GM19035 (cell line): ENCODE results near the gene EXOC7.

Experiments used
- ATAC-seq: cut with Tn5 transposase; IDR thresholded peaks from one replicate; pipeline ENCODE4 v1.9.1; 2021; ENCODE audit not compliant: unreplicated experiment

EXOC7 gene

DNA sequence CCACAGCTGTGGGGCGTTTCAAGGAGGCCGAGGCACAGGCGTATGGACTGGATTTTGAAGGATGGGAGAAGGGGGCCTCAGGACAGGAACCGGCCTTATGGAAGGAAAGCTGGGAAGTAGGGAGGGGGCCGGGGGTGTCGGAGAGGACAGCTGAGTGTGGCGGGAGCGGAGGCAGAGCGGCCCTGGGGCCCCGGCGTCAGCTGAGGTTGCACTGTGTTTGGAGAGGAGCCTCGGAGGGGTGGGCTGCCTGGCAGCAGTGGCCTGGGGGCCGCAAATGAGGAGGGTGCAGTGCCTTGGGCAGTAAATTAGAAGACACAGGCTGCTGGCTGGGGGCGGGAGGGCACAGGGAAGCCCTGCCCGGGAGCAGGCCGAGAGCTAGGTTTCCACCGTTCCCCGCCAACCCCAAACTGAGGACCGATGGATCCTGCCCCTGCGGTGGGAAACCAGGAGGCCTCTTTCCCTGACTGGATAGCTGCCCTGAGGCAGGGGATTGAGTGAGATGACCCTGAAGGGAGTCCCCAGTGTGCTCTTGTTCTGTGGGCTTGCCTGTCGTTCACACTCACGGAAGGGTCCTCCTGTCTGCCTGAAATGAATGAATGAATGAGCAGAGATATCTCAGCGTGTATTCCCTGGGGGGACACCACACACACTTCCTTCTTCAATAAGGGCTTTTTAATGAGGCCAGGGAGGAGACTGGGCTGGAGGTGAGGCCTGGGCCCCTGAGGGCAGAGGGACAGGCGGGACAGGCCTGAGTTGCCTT is 19.0 kb upstream of the EXOC7 start:
- ATAC-seq = no peak

DNA sequence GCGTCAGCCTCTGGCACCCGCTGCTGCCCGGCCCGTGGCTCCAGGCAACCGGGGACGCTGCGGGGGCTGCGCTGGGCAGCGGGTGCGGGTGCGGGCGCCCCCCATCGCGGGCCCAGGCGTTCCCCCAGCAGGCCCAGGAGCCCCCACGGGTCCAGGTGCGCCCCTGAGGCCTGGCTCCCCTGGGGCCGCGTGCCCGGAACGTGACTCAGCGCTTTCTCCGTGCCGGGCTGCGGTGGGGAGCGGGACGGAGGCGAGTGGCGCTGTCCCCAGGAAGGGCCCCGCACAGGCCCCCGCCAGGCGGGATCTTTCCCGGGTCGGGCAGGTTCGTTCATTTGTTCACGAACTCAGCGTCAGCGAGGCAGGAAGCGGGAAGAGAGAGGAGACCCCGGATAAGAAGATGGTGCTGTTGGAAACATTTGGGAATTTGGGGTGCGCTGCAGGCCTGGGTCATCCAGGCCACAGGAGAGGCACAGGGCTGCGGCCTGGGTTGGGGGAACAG is 18.4 kb upstream of the EXOC7 start:
- no peak for ATAC-seq

DNA sequence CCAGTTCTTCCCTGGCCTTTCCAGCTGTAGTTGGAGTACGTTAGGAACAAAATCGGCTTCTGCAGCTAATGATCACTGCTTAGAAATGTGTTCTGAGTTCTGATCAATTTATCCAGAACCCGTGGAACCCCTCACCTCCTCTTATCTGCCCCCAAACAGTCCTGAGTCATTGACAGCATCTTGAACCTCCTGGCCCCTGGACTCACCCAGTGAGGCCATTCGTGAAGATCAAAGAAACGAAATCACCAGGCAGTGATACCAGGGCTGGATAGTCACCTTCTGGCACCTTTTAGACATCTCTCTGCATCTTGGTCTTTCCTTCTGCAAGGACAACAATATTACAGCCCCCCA is 17.0 kb upstream of the EXOC7 start:
- no peak for ATAC-seq

DNA sequence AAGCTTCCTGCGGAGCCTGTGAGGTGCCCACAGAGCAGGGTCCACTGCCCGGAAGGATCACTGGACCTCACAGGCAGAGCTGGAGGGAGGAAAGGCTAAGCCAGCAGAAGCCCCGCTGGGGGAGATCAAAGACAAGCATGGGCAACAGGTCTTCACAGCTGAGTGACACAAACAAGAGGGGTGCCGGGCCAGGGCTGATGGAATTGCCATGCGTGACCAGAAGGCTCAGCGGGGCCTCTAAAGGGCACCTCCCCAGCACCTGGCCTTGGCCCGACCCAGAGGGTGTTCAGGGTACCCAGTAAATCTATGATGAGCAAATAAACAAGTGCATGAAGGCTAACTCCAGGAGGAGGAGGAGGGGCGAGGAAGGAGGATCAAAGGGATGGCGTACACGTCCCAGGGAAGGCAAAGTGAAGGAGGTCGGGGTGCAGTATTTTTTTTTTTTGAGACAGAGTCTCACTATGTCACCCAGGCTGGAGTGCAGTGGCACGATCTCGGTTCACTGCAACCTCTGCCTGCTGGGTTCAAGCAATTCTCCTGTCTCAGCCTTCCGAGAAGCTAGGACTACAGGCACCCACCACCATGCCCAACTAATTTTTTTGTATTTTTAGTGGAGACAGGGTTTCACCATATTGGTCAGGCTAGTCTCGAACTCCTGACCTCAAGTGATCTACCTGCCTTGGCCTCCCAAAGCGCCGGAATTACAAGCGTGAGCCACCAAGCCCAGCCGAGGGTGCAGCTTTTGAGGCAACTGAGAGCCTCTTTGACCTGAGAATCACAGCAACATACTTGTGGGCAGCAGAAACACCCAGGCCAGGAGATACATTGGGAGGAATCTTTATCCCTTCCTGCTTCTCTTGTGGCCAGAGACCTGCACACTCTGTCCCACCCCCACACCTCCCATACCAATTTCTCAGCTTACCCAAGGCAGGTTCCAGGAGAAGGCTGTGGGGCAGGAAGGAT is 16.1 kb upstream of the EXOC7 start:
- no peak for ATAC-seq

DNA sequence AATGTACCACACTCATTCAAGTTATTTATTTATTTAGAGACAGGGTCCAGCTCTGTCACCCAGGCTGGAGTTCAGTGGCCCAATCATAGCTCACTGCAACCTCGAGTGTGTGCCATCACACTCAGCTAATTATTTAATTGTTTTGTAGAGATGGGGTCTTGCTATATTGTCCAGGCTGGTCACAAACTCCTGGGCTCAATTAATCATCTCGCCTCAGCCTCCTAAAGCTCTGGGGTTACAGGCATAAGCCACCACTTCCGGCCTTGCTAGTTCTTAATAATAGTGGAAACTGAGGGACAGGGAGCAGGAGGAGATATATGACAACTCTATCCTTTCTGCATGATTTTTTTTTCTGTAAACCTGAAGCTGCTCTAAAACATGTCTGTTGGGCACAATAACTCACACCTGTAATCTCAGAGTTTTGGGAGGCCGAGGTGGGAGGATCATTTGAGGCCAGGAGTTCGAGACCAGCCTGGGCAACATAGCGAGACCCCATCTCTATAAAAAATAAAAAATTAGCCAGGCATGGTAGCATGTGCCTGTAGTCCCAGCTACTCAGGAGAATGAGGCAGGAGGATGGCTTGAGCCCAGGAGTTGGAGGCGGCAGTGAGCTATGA is 11.7 kb upstream of the EXOC7 start:
- no peak for ATAC-seq

DNA sequence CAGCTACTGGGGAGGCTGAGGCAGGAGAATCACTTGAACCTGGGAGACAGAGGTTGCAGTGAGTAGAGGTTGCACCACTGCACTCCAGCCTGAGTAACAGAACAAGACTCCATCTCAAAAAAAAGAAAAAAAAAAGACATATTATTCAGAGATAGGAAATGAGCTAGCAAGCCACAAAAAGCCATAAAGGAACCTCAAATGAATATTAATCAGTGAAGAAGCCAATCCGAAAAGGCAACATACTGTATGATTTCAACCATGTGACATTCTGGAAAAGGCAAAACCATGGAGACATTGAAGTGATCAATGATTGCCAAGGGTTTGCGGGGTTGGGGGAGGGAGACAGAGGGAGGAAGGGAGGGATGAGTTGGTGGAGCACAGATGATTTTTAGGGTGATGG is 8.4 kb upstream of the EXOC7 start:
- ATAC-seq = no peak

DNA sequence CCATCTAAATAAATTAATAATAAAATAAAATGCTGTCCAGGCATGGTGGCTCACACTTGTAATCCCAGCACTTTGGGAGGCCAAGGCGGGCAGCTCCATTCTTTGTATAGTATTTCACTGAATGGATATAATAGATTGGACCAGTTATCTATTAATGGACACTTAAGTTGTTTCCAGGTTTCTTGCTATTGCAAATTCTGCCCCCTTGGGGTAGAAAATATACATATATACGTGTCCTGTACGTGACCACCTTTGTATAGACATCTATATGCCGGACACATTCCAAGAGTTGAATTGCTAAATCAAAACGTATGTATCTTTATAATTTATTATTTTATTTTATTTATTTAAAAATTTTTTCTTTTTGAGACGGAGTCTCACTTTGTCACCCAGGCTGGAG is 3.9 kb upstream of the EXOC7 start:
- ATAC-seq = no peak

DNA sequence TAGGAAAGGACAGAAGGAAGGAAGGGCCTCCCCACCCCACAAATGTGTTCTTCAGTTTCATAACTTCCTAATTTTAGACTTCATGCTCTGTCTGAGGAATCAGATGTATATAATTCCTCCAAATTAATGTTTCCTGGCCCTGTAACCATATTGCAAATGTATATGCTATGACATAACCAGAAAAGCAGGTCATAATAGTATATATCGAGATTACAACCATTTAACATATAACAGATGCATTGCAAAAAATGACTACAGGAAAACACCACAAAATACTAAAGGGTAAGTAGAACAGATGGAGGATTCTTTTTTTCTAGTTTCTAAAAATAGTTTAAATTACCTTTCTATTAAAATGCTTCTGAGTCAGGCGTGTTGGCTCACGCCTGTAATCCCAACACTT is 3.1 kb upstream of the EXOC7 start:
- ATAC-seq = no peak

DNA sequence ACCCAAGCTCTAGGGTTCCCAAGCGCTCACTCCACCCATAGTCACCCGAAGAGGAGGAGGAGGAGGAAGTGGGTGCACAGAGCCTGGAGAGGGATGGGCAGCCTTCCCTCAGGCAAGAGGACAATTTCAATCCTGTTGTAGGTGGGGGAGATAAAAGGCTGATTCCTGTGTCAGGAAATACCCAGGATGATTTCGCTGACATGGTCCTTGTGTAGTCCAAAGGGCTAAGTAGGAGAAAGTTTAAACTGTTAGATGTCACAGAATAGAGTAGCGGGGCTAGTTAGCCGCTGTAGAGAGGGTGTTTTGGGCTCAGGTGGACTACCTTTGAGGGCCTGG is 1.3 kb upstream of the EXOC7 start:
- no peak for ATAC-seq

DNA sequence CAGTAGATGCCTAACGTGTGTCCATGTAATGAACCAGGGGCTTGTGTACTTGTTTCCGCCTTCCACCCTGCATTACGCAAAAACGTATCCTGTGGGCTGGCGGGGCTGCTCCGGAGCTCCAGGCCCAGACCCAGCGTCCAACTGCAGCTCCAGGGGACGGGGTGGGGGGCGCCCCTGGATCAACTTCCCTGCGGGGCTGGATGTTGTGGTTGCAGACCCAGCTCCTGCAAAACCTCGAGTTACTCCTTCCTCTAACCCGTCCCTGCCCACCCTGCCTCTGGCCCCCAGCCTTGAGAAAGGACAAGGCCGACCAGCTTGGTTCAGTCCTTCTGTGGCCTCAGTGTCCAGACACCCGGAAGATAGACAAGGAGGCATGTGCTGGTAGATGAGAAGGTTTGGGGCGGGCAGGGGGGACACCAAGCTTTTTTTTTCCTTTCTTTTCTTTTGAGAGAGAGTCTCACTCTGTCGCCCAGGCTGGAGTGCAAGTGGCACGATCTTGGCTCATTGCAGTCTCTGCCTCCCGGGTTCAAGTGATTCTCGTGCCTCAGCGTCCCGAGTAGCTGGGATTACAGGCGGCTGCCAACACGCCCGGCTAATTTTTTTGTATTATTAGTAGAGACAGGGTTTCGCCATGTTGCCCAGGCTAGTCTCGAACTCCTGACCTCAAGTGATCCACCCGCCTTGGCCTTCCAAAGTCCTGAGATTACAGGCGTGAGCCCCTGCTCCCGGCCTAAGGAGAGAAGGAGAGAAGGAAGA is 731 bp upstream of the EXOC7 start:
- ATAC-seq = no peak

DNA sequence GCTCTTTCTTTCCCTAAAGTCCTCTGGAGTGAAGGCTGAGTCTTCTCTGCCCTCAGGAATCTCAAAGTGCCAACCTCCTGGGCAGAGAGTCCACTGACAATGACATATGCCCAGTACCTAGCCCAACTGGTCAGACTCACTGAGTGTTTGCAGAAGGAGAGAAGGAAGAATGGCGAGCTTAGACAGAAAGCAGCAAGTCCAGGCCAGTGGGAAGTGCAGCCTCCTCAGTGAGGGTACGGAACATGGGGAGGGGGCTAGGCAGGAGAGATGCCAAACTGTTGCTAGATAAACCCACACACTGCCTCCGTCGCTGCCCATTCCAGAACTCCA is 678 bp downstream of the EXOC7 start:
- ATAC-seq = no peak

DNA sequence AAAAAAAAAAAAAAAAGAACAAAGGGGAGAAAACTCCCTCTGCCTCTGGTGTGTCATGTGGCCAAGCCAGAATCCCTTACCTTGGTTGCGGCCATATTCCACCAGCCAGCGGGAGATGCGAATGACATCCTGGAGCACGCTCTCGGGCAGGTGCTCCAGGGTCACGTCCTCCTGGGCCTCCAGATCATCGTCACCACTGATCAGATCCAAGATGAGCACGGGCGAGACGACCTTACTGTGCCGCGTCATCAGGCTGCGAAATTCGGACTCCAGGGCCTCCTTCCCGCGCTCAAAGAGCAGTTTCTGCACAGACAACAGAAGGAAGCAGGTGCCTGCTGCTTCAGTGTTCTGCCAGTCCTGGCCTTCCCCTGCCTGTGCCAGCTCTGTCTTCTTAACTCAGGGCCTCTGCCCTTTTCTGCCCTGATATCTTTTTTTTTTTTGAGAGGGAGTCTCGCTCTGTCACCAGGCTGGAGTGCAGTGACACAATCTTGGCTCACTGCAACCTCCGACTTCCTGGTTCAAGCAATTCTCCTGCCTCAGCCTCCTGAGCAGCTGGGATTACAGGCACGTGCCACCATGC is 5.8 kb downstream of the EXOC7 start:
- ATAC-seq = no peak

DNA sequence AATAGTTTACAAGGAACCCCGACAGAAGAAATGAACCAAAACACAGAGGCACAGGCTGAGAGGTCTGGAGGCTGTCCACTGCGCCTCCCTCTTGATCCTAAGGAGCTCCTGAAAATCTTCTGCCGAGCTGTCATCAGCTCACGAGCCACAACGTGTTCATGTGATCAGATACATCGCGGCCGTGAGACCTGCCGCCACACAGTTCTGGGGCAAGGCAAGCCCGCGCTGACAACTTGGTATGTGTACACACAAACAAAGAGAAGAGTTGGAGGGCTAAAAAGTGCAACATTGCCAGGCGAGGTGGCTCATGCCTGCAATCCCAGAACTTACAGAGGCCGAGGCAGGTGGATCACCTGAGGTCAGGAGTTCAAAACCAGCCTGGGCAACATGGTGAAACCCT is 7.6 kb downstream of the EXOC7 start:
- ATAC-seq = no peak

DNA sequence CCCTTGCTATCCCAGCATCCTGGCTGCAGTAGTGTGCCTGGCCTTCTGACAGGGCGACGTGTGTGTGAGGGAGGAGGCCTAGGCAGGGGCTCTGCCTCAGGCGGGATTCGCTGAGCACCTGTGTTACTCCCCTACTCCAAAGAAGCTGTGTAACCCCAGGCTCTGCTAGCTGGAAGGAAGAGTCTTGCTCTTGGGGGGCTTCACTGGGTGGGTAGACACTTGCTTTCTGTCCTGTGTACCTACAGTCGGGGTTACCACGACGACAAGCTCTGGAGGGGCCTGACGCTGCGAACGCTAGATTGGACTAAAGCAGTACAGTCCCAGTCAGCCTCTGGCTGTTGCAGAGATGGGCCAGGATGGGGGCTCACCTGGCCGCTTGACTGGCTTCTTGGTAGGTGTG is 9.5 kb downstream of the EXOC7 start:
- no peak for ATAC-seq

DNA sequence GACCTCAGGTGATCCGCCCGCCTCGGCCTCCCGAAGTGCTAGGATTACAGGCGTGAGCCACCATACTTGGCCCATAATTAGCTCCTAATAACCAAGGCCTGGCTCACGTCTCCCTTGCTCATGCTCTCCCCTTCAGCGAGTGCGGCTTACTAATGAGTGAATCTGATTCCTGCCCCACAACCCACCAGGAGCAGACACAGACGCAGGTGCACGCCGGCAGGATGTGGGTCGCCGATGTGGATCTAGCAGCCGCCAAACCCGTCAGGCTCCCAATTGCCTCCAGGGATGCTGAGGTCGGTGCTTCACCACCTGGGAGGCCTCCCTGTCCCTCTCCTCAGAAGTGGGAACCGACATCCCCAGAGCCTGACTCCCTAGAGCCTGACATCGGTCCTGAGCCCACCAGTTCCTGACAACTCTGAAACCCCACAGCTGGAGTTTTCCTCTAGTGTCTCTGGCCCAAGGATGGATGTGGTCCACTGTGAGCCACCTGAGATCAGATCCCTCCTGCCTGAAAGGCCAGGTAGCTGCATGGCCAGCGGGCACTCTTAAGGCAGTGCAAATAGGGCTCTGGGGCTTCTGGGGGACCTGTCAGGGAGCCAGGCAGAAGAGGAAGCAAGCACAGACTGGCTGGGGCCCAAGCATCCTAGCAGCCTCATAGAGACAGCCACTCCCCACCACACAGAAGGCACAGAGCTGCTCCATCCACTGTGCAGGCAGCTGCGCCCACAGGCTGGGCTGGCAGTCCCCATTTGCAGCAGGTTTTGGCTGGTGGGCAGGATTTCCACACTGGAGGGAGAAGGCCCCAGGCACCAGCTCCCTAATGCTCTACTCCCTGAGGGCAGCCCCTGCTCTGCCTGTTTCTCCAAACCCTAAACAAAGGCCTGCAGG is 10.8 kb downstream of the EXOC7 start:
- ATAC-seq = no peak

DNA sequence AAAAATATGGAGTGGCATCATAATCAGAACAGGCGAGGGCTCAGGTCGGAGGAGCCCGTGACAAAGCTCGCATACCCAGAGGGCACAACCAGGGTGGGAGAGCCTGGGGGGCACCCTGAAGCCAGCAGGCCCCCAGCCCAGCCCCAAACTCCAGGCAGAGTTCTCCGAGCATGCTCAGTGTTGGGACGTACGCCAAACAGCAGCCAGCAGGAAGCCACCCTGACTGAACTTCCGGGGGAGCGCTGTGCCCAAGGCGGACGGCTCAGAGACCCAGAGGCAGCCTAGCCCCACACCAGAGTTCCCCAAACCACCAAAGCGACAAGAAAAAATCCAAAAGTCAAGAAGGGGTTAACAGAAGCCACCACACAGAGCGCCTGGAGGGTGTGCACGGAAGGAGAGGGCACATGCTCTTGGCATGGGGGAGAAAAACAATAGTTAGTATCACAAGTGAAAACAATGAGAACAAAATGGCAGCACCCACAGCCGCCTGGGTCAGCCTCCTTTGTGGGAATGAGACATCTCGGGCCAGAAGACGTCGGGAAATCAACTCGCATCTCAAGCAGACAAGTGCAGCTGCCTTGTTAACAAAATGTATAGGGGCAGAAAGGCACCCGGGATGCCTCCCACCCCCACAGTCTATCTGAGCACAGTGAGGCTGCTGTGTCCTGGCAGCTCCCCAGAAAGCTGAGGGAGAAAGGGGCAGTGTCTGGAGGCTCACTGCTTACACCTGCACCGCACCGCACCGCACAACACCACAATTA is 11.9 kb downstream of the EXOC7 start:
- ATAC-seq = no peak

DNA sequence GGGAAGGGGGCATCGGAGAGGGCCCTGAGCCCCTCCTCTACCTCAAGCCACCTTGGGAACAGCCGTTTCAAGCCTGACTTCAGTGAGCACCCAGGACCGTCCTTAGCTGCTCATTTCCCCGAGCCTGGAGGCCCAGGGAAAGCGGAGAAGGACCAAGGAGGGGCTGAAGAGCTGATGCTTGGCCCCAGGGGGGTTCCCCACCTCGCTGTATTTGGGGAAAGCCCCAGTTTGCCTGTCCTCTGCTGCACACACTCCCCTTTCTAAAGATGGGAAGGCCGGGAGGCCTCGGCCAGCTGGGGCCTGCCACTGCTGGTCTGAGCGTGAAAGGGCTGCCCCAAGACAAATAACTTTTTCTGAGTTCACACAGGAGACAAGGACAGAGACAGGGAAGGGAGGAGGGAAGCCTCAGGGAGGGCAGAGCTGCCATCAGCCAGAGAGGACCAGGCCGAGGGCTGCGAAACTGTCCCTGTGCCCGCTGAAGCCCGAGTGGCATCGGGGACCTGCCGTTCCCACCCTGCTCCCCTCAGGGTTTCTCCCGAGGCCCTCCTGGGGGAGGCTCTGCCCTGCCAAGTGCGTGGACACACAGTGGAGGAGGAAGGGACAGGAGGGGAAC is 13.0 kb downstream of the EXOC7 start:
- no peak for ATAC-seq

DNA sequence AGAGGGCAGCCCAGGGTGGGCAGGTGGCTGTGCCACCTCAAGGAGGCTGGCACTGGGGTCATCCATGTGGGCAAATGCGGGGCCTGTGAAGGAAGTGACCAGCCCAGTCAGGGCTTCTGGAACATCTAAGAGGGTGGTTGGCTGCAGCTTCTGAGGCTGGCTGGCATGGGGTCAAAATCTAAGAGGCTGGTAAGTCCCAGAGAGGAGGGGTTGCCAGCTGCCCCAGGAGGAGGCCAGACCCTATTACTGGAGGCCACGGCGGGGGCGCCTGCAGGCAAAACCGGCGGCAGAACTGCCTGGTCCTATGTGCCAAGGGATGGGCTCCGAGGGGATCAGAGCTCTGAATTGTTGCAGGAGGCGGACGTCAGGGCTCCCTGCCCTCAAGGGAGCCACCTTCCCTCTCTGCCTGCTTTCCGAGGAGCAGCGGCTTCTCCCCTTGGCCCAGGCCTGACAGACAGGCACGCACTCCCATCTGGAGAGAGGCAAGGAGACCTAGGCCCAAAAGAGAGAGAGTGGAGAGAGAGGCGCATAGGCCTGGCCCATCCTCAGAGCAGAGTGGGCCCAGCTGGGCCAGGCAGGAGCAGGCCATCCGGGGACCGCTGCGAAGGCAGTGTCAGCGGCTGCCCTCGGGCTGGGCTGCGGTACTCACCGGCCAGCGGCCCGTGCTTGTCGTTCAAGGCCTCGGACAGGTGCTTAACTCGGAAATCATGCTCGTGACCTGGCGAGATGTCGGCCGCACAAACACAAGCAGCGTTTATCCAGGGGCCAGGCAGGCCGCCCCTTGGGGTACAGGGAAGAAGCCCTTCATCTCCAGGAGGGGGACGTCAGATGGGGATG is 13.7 kb downstream of the EXOC7 start:
- ATAC-seq = no peak
